GM12878 (cell line): ENCODE data around the gene RHCG. TPM values are rescaled to one million over a fixed set of nuclear protein-coding genes. Genes with fewer than 3 reads are reported as not detected.

Experiments
- ATAC-seq: fragments of 200-7000 bp; cut with Tn5 transposase; 3 replicates; pipeline ENCODE4 v1.9.1; 2020; ENCODE audit warnings: mild to moderate bottlenecking, moderate library complexity
- BruUV-seq: library from RNA; stranded (reverse); fragments of 400-500 nt; replicated peaks from 2 replicates; lab custom pipeline; 2021; lab: Mats Ljungman, UMichigan
- CTCF ChIA-PET: fragments of 300-600 bp; sonication (Branson Sonifier 250); formaldehyde crosslinking; extraction: SDS; loops from one replicate; lab custom pipeline; 2021; ENCODE audit warnings: inconsistent platforms; lab: Yijun Ruan, JAX
- POLR2A ChIA-PET: fragments of 350-600 bp; formaldehyde crosslinking; extraction: SDS; loops from one replicate; lab custom pipeline; 2021; ENCODE audit warnings: inconsistent platforms; lab: Charles Lee
- RAD21 ChIA-PET: fragments of 300-600 bp; sonication (Branson Sonifier 250); formaldehyde crosslinking; loops from one replicate; lab custom pipeline; 2023; ENCODE audit warnings: antibody characterized with exemption; ENCODE audit not compliant: unreplicated experiment; lab: Charles Lee
- SMC1A ChIA-PET: fragments of 300-600 bp; sonication (Branson Sonifier 250); formaldehyde crosslinking; loops from one replicate; lab custom pipeline; 2023; ENCODE audit not compliant: unreplicated experiment, uncharacterized antibody; lab: Charles Lee
- DNase-seq: peaks from one replicate; pipeline ENCODE4 v3.0.0-alpha.2; 2011; ENCODE audit warnings: low read depth, low spot score
- FAIRE-seq: peaks from 3 replicates; lab custom pipeline; 2011; peaks lifted over from hg19 to GRCh38; lab: Jason Lieb, UNC
- H2AFZ ChIP-seq: 2 replicates; pipeline ENCODE4 v1.6.0; 2011; ENCODE audit warnings: low read depth, low read length, control low read depth; ENCODE audit not compliant: control insufficient read depth
- H3K27ac ChIP-seq: 2 replicates; pipeline ENCODE4 v1.5.1; 2011; ENCODE audit warnings: control low read depth; ENCODE audit not compliant: control insufficient read depth, insufficient read depth
- H3K27me3 ChIP-seq, 2 experiments: replicated peaks in 1 of 2; 2 replicates each; pipeline versions ENCODE4 v1.6.0 to v1.6.1; 2011; ENCODE audit warnings: low read length in 1 of 2; ENCODE audit not compliant: control insufficient read depth in 2 of 2, insufficient read depth in 2 of 2
- H3K36me3 ChIP-seq, 2 experiments: 2 replicates each; pipeline ENCODE4 v1.5.1; 2011; ENCODE audit warnings: low read length in 1 of 2; ENCODE audit not compliant: control insufficient read depth in 2 of 2, insufficient read depth in 2 of 2
- H3K4me1 ChIP-seq: 2 replicates; pipeline ENCODE4 v1.6.1; 2011; ENCODE audit warnings: mild to moderate bottlenecking, low read length, moderate library complexity, mixed read lengths; ENCODE audit not compliant: control insufficient read depth, insufficient read depth
- H3K4me2 ChIP-seq: 2 replicates; pipeline ENCODE4 v1.6.0; 2011; ENCODE audit warnings: control low read depth; ENCODE audit not compliant: control insufficient read depth, insufficient read depth
- H3K4me3 ChIP-seq: fragments of 200-600 bp; sonication (generic); 2 replicates; pipeline ENCODE4 v1.5.1; 2016
- H3K79me2 ChIP-seq: 2 replicates; pipeline ENCODE4 v1.6.0; 2011; ENCODE audit warnings: low read length; ENCODE audit not compliant: control insufficient read depth, insufficient read depth
- H3K9ac ChIP-seq: 2 replicates; pipeline ENCODE4 v1.8.0; 2011; ENCODE audit warnings: low read length, control low read depth, mixed read lengths; ENCODE audit not compliant: control insufficient read depth, insufficient read depth
- H3K9me3 ChIP-seq: replicated peaks from 3 replicates; pipeline ENCODE4 v1.5.1; 2011; ENCODE audit warnings: mild to moderate bottlenecking, low read length; ENCODE audit not compliant: control insufficient read depth, insufficient read depth
- H4K20me1 ChIP-seq: 2 replicates; pipeline ENCODE4 v1.6.0; 2011; ENCODE audit not compliant: control insufficient read depth, insufficient read depth
- BHLHE40 ChIP-seq, 2 experiments: fragments of 450-650 bp in 1 of 2; IDR thresholded peaks; 2 replicates each; pipeline ENCODE4 v1.6.1; 2011 to 2017; ENCODE audit warnings: low read depth in 2 of 2, borderline replicate concordance in 1 of 2, improper control_type of control experiment in 1 of 2, low read length in 1 of 2, mild to moderate bottlenecking in 1 of 2
- LARP7 ChIP-seq: fragments of 450-650 bp; IDR thresholded peaks from 2 replicates; pipeline ENCODE4 v1.6.1; 2017; ENCODE audit warnings: mild to moderate bottlenecking
- NFIC ChIP-seq: IDR thresholded peaks from 2 replicates; pipeline ENCODE4 v1.6.1; 2012; ENCODE audit warnings: low read depth, mild to moderate bottlenecking, inconsistent platforms, low read length, moderate library complexity
- POLR2AphosphoS2 ChIP-seq: IDR thresholded peaks from 2 replicates; pipeline ENCODE4 v1.6.1; 2011; ENCODE audit warnings: low read depth, mild to moderate bottlenecking, low read length, improper control_type of control experiment, moderate library complexity
- POU2F2 ChIP-seq: IDR thresholded peaks from 3 replicates; pipeline ENCODE4 v1.6.1; 2011; ENCODE audit warnings: low read depth, mild to moderate bottlenecking, low read length, borderline replicate concordance
- RAD21 ChIP-seq: IDR thresholded peaks from 2 replicates; pipeline ENCODE4 v1.6.1; 2011; ENCODE audit warnings: mild to moderate bottlenecking, low read depth, low read length, moderate library complexity; ENCODE audit not compliant: insufficient read depth
- SMC3 ChIP-seq: IDR thresholded peaks from 2 replicates; pipeline ENCODE4 v1.6.1; 2011; ENCODE audit warnings: low read length, improper control_type of control experiment, borderline replicate concordance
- SPI1 ChIP-seq: IDR thresholded peaks from 2 replicates; pipeline ENCODE4 v1.6.1; 2011; ENCODE audit warnings: low read depth, mild to moderate bottlenecking, low read length, moderate library complexity, borderline replicate concordance; ENCODE audit not compliant: insufficient read depth
- SUZ12 ChIP-seq: fragments of 200-600 bp; sonication (generic); IDR thresholded peaks from one replicate; pipeline ENCODE4 v1.6.1; 2018; ENCODE audit warnings: antibody characterized with exemption, mild to moderate bottlenecking; ENCODE audit not compliant: unreplicated experiment
- TCF3 ChIP-seq: IDR thresholded peaks from 2 replicates; pipeline ENCODE4 v1.6.1; 2012; ENCODE audit warnings: low read depth, mild to moderate bottlenecking, low read length, borderline replicate concordance; ENCODE audit not compliant: insufficient read depth
- ZBED1 ChIP-seq: IDR thresholded peaks from 2 replicates; pipeline ENCODE4 v1.6.1; 2016; ENCODE audit warnings: borderline replicate concordance
- WGBS: methylation state at CpG from one replicate; pipeline ENCODE4 v1.1.6; 2016; ENCODE audit warnings: low lambda C conversion rate; ENCODE audit not compliant: insufficient replicate concordance, insufficient coverage; ENCODE audit errors: missing lambda C conversion rate; 5-methylcytosine and 5-hydroxymethylcytosine counted together
- in situ Hi-C: fragments of 300-500 bp; cut with MboI; formaldehyde crosslinking; loops from 9 replicates; pipeline ENCODE4 v1.14.3; 2018; ENCODE audit warnings: mixed read lengths
- intact Hi-C: fragments of 100-400 bp; cut with micrococcal nuclease; formaldehyde crosslinking; loops from one replicate; pipeline ENCODE4 v1.14.2; 2022; ENCODE audit not compliant: unreplicated experiment
- polyA plus RNA-seq, 11 experiments: library from polyadenylated mRNA; depleted of rRNA in 4 of 11; unstranded in 6 of 11; stranded (reverse) in 5 of 11; fragments of >200 nt; fragmentation: Nextera tagmentation in 4 of 11; fragmentation: Illumina TruSeq in 1 of 11; extraction: Ambion mirVana in 4 of 11; extraction: Trizol in 1 of 11; gene quantifications; 1 replicate in 1 of 11; 2 replicates in 10 of 11; pipeline versions ENCODE4 v1.2.1 to v1.2.3, GENCODE V29; 2011 to 2016; ENCODE audit warnings: inconsistent platforms in 2 of 11, missing spikeins in 2 of 11, low read depth in 1 of 11
- total RNA-seq, 4 experiments: library from RNA; depleted of rRNA in 3 of 4; stranded (reverse); fragments of >200 nt in 3 of 4; fragmentation: Illumina TruSeq in 1 of 4; extraction: Trizol in 1 of 4; gene quantifications; 2 replicates each; pipeline versions ENCODE4 v1.2.1 to v1.2.3, GENCODE V29; 2013 to 2021
- TF ChIP-seq, protein P1 (sequence below), 3 experiments: IDR thresholded peaks in 2 of 3; conservative IDR thresholded peaks in 1 of 3; 2 replicates each; pipeline ENCODE4 v1.5.1; 2011; ENCODE audit warnings: low read depth in 3 of 3, low read length in 3 of 3, mild to moderate bottlenecking in 3 of 3, control low read depth in 2 of 3, moderate library complexity in 2 of 3, inconsistent platforms in 1 of 3, mixed read lengths in 1 of 3; ENCODE audit not compliant: control insufficient read depth in 2 of 3, insufficient read depth in 1 of 3; ENCODE audit errors: extremely low read depth in 1 of 3

The RHCG gene
- total and polyA plus RNA-seq, 10 of the 15 experiments (the other 5 are each of a cell fraction or from before 2014, with no cell fraction given), result 0.05 to 0.11 TPM; not detected in 8

DNA sequence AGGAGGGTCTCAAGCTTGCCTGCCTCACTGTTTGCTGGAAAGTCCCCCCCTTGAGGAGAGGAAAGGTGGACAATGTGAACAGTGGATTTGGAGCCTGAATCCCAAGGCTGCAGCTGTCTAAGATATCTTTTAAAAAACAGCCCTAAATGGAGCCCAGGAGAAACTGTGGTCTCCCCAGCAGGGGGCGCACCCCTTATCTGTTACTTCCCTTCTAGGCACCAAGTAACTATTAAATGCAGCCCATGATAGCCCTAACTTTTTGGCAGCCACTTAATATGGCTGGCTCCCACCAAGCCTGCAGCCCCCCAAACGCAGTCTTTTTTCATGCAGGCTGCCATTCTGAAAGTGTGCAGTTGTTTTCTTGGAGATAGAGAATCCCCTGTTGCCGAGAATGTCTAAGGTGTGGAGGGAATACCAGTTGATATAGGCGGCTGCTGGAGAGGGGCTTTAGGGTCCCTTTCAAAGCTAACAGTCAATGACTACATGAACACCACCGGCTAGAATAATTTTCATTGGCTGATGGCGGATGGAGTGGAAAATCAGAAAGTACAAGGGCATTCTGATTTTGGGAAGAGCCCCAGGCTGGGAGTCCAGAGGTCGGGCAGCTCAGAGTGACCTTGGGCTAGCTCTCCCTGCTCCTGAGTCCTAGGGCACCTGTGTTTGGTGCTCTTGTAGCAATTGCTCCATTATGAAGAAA is 1.3 kb downstream of the RHCG start:
- intact Hi-C loops (loop anchor here (1.0 kb wide), 1 partner anchor 61 kb away; no protein-coding TSS in a partner anchor), in situ Hi-C loops (no loop called here)
- ATAC-seq (peak; percentile 62), DNase-seq (no peak), FAIRE-seq (no peak)
- CTCF ChIA-PET, result interaction anchor here (0.6 to 5.9 kb wide), 19 partner anchors 10 to 266 kb away, joined by 3 to 42 read pairs (median 4); no protein-coding TSS in a partner anchor
- SMC1A ChIA-PET, result interaction anchor here (0.7 to 1.1 kb wide), 2 partner anchors 60 to 64 kb away, joined by 3 to 4 read pairs; no protein-coding TSS in a partner anchor
- Histone ChIP-seq H3K4me2 (no peak overlapping the region), H3K27me3 (peaks cover 3 to 7% of the 10 kb centered on the region in 2 experiments), H3K4me1 (no peaks in the 10 kb centered on the region), H3K36me3 (no peaks in the 10 kb centered on the region), H3K27ac (no peak overlapping the region), H3K9me3 (no peaks in the 10 kb centered on the region), H3K9ac (no peak overlapping the region), H3K79me2 (no peaks in the 10 kb centered on the region), H4K20me1 (no peaks in the 10 kb centered on the region), H3K4me3 (no peak overlapping the region), H2AFZ (no peak overlapping the region)
- no TSS peak for BruUV-seq
- RAD21 ChIA-PET, result interaction anchor here (0.7 to 1.2 kb wide), 2 partner anchors 14 to 57 kb away, joined by 3 read pairs; no protein-coding TSS in a partner anchor
- POLR2A ChIA-PET, result interaction anchor here (0.7 kb wide), 1 partner anchor 26 kb away, joined by 4 read pairs; no protein-coding TSS in a partner anchor
- peak; percentile 39; the same call in 1 of the 2 replicates for TF ChIP-seq SMC3
- TF ChIP-seq SUZ12, result no peak
- 0 out of 2 replicates have a peak, but pooled peaks have one; percentile 4 for TF ChIP-seq SPI1
- TF ChIP-seq LARP7, result no peak
- no peak for TF ChIP-seq TCF3
- TF ChIP-seq NFIC, result no peak
- TF ChIP-seq POLR2AphosphoS2, result no peak
- TF ChIP-seq BHLHE40 (IDR thresholded peaks at IDR 0.05; ENCODE audit: borderline replicate concordance in 1 of 2, low read depth in 2 of 2, low read length in 1 of 2), result no peak
- TF ChIP-seq, protein P1, sequence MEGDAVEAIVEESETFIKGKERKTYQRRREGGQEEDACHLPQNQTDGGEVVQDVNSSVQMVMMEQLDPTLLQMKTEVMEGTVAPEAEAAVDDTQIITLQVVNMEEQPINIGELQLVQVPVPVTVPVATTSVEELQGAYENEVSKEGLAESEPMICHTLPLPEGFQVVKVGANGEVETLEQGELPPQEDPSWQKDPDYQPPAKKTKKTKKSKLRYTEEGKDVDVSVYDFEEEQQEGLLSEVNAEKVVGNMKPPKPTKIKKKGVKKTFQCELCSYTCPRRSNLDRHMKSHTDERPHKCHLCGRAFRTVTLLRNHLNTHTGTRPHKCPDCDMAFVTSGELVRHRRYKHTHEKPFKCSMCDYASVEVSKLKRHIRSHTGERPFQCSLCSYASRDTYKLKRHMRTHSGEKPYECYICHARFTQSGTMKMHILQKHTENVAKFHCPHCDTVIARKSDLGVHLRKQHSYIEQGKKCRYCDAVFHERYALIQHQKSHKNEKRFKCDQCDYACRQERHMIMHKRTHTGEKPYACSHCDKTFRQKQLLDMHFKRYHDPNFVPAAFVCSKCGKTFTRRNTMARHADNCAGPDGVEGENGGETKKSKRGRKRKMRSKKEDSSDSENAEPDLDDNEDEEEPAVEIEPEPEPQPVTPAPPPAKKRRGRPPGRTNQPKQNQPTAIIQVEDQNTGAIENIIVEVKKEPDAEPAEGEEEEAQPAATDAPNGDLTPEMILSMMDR (IDR thresholded peaks at IDR 0.05 in 2 of 3, conservative IDR thresholded peaks at IDR 0.05 in 1 of 3; ENCODE audit: control insufficient read depth in 2 of 3, extremely low read depth in 1 of 3, insufficient read depth in 1 of 3, low read depth in 3 of 3, low read length in 3 of 3), result peak; percentile 39 to 56 (median 51); a peak in 5 of 6 replicates
- no peak for TF ChIP-seq ZBED1
- TF ChIP-seq RAD21, result peak; percentile 46
- no peak for TF ChIP-seq POU2F2
- 60% methylated on average over 7 of the region's 7 CpGs for WGBS
